Gastroesophageal sphincter (tissue), 3 donors: ENCODE data around the gene CASP10.

ENCODE experiments used
- EP300 ChIP-seq: sonication (generic); formaldehyde crosslinking; IDR thresholded peaks from one replicate; pipeline ENCODE4 v1.6.1; 2017; ENCODE audit warnings: antibody characterized with exemption, mild to moderate bottlenecking
- POLR2A ChIP-seq, 2 donors: fragments of 450-650 bp; IDR thresholded peaks; one replicate each; pipeline ENCODE4 v1.6.1; 2017; ENCODE audit warnings: antibody characterized with exemption in 2 of 2, mild to moderate bottlenecking in 2 of 2, moderate library complexity in 1 of 2
- POLR2AphosphoS5 ChIP-seq: sonication (generic); formaldehyde crosslinking; IDR thresholded peaks from one replicate; pipeline ENCODE4 v1.6.1; 2017; ENCODE audit warnings: antibody characterized with exemption
- TF ChIP-seq, protein P1 (sequence below), 4 experiments: fragments of 200-600 bp in 2 of 4; fragments of 450-650 bp in 2 of 4; sonication (generic) in 1 of 4; IDR thresholded peaks; one replicate each; pipeline ENCODE4 v1.5.1; 2017 to 2019; ENCODE audit warnings: antibody characterized with exemption in 4 of 4, mild to moderate bottlenecking in 2 of 4, moderate library complexity in 2 of 4

- TF ChIP-seq, protein P1, sequence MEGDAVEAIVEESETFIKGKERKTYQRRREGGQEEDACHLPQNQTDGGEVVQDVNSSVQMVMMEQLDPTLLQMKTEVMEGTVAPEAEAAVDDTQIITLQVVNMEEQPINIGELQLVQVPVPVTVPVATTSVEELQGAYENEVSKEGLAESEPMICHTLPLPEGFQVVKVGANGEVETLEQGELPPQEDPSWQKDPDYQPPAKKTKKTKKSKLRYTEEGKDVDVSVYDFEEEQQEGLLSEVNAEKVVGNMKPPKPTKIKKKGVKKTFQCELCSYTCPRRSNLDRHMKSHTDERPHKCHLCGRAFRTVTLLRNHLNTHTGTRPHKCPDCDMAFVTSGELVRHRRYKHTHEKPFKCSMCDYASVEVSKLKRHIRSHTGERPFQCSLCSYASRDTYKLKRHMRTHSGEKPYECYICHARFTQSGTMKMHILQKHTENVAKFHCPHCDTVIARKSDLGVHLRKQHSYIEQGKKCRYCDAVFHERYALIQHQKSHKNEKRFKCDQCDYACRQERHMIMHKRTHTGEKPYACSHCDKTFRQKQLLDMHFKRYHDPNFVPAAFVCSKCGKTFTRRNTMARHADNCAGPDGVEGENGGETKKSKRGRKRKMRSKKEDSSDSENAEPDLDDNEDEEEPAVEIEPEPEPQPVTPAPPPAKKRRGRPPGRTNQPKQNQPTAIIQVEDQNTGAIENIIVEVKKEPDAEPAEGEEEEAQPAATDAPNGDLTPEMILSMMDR (IDR thresholded peaks at IDR 0.05), result no peak
- TF ChIP-seq EP300 (no peak), POLR2AphosphoS5 (no peak), POLR2A (IDR thresholded peaks at IDR 0.05) (no peak)
These were observed 8.3 kb upstream of the CASP10 start for GRCh38 chr2:201174687-201175086.
